Measurements from ENCODE around the gene SMIM30. TPM values are rescaled to one million over a fixed set of nuclear protein-coding genes. Genes with fewer than 3 reads are reported as not detected.
"Not testable (repeated sequence)": the region's sequence is repeated elsewhere in the genome, so short reads cannot be mapped to it uniquely, and the experiment has no call there.

Gene SMIM30
- total and polyA plus RNA-seq, 12 donors, result 77.0 to 411 (median 164) TPM

- DNase-seq (no peak), ATAC-seq (no peak)
- Histone ChIP-seq H3K4me3 (no peak overlapping the region), H3K27ac (no peak overlapping the region), H3K36me3 (no peaks in the 10 kb centered on the region), H3K27me3 (no peaks in the 10 kb centered on the region), H3K4me1 (peaks cover 0 to 7% (median 3%) of the 10 kb centered on the region in 9 donors), H3K9me3 (no peaks in the 10 kb centered on the region)
- no peak for TF ChIP-seq CTCF (IDR thresholded peaks at IDR 0.05)
- intact Hi-C loops (cut with DNase I), result loop anchor here in 1 of 10 donors (2.0 kb wide), 1 partner anchor 550 kb away; no protein-coding TSS in a partner anchor
Measured at GRCh38 chr7:113122744-113123143, 4.4 kb upstream of the SMIM30 start.

- no peak overlapping the region for H3K27ac ChIP-seq
- 57 to 75% methylated on average over 1 of the region's 1 CpG for WGBS, 2 donors
- H3K36me3 ChIP-seq, result peaks cover 0 to 15% (median 4%) of the 10 kb centered on the region in 9 donors
- intact Hi-C loops (cut with DNase I), result no loop called here
- no peak for TF ChIP-seq CTCF (IDR thresholded peaks at IDR 0.05)
- DNase-seq (no peak), ATAC-seq (no peak)
- no peaks in the 10 kb centered on the region for H3K9me3 ChIP-seq
- H3K27me3 ChIP-seq, result no peaks in the 10 kb centered on the region
- no peak overlapping the region for H3K4me3 ChIP-seq
- H3K4me1 ChIP-seq, result peaks cover 0 to 23% (median 10%) of the 10 kb centered on the region in 9 donors
Measured at GRCh38 chr7:113120647-113121046, 2.3 kb upstream of the SMIM30 start.

- DNase-seq (no peak), ATAC-seq (no peak)
- Histone ChIP-seq H3K4me1 (peaks cover 0 to 33% (median 10%) of the 10 kb centered on the region in 9 donors), H3K27ac (no peak overlapping the region), H3K9me3 (no peaks in the 10 kb centered on the region), H3K36me3 (peaks cover 0 to 25% (median 6%) of the 10 kb centered on the region in 9 donors), H3K27me3 (no peaks in the 10 kb centered on the region), H3K4me3 (no peak overlapping the region)
- no peak for TF ChIP-seq CTCF (IDR thresholded peaks at IDR 0.05)
- intact Hi-C loops (cut with DNase I), result loop anchor here in 4 of 10 donors (5.0 to 10.0 kb wide), 3 partner anchors 177 to 335 kb away; partner anchors contain the start of gene TMEM168 (in 1 of the 4)
- WGBS, 2 donors, result 91% methylated on average over 6 of the region's 6 CpGs
Measured at GRCh38 chr7:113119429-113119828, 1.1 kb upstream of the SMIM30 start.

GRCh38 chr7:113117374-113117774 is 980 bp downstream of the SMIM30 start:
- H3K27me3 ChIP-seq, H3K9me3 ChIP-seq: not testable (repeated sequence)
- ATAC-seq, result peak in 5 of 8 donors; percentile 27 to 65 (median 56)
- Histone ChIP-seq H3K4me1 (peaks cover 0 to 36% (median 10%) of the 10 kb centered on the region in 9 donors), H3K36me3 (peaks cover 0 to 42% (median 6%) of the 10 kb centered on the region in 9 donors), H3K4me3 (peak overlapping the region in 9 of 10 donors; percentile 50 to 76 (median 63)), H3K27ac (peak overlapping the region in 9 of 10 donors; percentile 69 to 90 (median 83))
- peak in 1 of 2 donors; percentile 32 for DNase-seq
- 50 to 55% methylated on average over 4 of the region's 4 CpGs for WGBS, 2 donors
- intact Hi-C loops (cut with DNase I), result loop anchor here in 4 of 10 donors (5.0 to 10.0 kb wide), 3 partner anchors 175 to 333 kb away; partner anchors contain the start of gene TMEM168 (in 1 of the 4)

- peak in 5 of 9 donors; percentile 8 to 32 (median 21) for TF ChIP-seq CTCF (IDR thresholded peaks at IDR 0.05)
- 72 to 78% methylated on average over 2 of the region's 2 CpGs for WGBS, 2 donors
- H3K4me1 ChIP-seq, result peaks cover 0 to 33% (median 9%) of the 10 kb centered on the region in 9 donors
- H3K36me3 ChIP-seq, result peaks cover 0 to 47% (median 6%) of the 10 kb centered on the region in 9 donors
- no peak overlapping the region for H3K27ac ChIP-seq
- ATAC-seq (peak in 1 of 8 donors; percentile 39), DNase-seq (no peak)
- H3K27me3 ChIP-seq, result no peaks in the 10 kb centered on the region
- H3K4me3 ChIP-seq, result no peak overlapping the region
- intact Hi-C loops (cut with DNase I), result loop anchor here in 3 of 10 donors (10.0 kb wide), 2 partner anchors 319 to 329 kb away; partner anchors contain the start of gene TMEM168 (in 1 of the 3)
- H3K9me3 ChIP-seq, result no peaks in the 10 kb centered on the region
Measured at GRCh38 chr7:113113912-113114311, 4.4 kb downstream of the SMIM30 start.

Data from heart right ventricle (tissue), 16 donors.